T-helper 1 cell treated with Interleukin-12 subunit alpha and Interleukin-12 subunit beta and Interleukin-4 antibody, amounts not matched to agents 30 μg/mL and 1 μg/mL, for 36 hours (primary cell): Measurements from ENCODE around the gene TMUB1.

Experiments used
- H3K27ac Mint-ChIP-seq: one replicate; pipeline ENCODE4 v1.8.0; 2021; ENCODE audit warnings: mild to moderate bottlenecking, mixed read lengths
- H3K27me3 Mint-ChIP-seq: one replicate; pipeline ENCODE4 v1.8.0; 2021; ENCODE audit warnings: low read depth, mixed read lengths
- H3K36me3 Mint-ChIP-seq: one replicate; pipeline ENCODE4 v1.8.0; 2021; ENCODE audit warnings: low read depth, mixed read lengths
- H3K4me1 Mint-ChIP-seq: one replicate; pipeline ENCODE4 v1.8.0; 2021; ENCODE audit warnings: low read depth, mixed read lengths
- H3K4me3 Mint-ChIP-seq: one replicate; pipeline ENCODE4 v1.8.0; 2021; ENCODE audit warnings: mild to moderate bottlenecking, moderate library complexity, mixed read lengths
- H3K9me3 Mint-ChIP-seq: one replicate; pipeline ENCODE4 v1.8.0; 2021; ENCODE audit warnings: mixed read lengths

TMUB1 gene

DNA sequence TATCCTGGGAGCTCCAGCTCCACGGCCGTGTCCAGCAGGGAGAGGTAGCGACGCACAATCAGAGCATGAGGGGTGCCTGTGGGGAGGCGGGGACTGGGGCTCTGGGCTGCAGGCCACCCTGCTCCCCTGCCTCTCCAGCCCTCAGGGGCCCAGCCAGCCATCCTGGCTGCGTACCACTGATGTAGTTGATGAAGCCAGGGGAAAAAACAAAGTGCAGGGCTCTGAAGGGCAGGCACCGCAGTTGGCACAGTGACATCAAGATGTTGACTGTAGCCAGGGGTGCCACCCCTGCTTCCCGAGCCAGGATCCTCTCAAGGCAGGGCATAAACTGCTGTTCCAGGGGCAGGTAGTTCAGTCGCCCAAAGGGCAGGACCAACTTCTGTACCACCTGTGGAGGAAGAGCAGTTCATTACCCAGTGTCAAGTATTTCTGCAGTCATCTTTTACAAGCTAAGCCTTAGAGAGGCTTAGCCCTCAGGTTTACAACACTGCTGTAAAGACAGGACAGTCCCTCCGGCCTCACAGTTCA, 5.5 kb downstream of the TMUB1 start:
- peaks cover 14% of the 10 kb centered on the region for H3K36me3 Mint-ChIP-seq
- peaks cover 17% of the 10 kb centered on the region for H3K4me1 Mint-ChIP-seq
- peak overlapping the region; percentile 65 for H3K4me3 Mint-ChIP-seq
- no peaks in the 10 kb centered on the region for H3K9me3 Mint-ChIP-seq
- H3K27ac Mint-ChIP-seq: peak overlapping the region; percentile 26
- H3K27me3 Mint-ChIP-seq: no peaks in the 10 kb centered on the region

GRCh38 chr7:151076863-151077704, 6.2 kb downstream of the TMUB1 start:
- Mint-ChIP-seq H3K9me3 (no peaks in the 10 kb centered on the region), H3K36me3 (peaks cover 14% of the 10 kb centered on the region), H3K4me3 (no peak overlapping the region), H3K4me1 (peaks cover 15% of the 10 kb centered on the region), H3K27ac (no peak overlapping the region), H3K27me3 (no peaks in the 10 kb centered on the region)

DNA sequence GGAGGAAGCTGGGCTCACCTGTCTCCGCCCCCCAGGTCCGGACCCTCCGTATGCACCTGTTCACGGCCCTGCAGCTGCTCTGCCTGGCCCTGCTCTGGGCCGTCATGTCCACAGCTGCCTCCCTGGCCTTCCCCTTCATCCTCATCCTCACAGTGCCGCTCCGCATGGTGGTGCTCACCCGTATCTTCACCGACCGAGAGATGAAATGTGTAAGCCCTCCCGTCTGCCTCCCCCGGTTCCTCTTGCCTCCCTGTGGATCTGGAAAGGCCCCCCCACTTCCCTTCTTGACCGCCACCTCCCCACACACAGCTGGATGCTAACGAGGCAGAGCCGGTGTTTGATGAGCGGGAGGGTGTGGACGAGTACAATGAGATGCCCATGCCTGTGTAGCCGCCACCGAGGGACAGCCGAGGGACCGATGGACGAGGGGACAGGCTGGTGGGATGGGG, 7.3 kb downstream of the TMUB1 start:
- no peaks in the 10 kb centered on the region for H3K27me3 Mint-ChIP-seq
- H3K4me1 Mint-ChIP-seq: peaks cover 15% of the 10 kb centered on the region
- no peak overlapping the region for H3K4me3 Mint-ChIP-seq
- peaks cover 16% of the 10 kb centered on the region for H3K36me3 Mint-ChIP-seq
- no peak overlapping the region for H3K27ac Mint-ChIP-seq
- no peaks in the 10 kb centered on the region for H3K9me3 Mint-ChIP-seq

DNA sequence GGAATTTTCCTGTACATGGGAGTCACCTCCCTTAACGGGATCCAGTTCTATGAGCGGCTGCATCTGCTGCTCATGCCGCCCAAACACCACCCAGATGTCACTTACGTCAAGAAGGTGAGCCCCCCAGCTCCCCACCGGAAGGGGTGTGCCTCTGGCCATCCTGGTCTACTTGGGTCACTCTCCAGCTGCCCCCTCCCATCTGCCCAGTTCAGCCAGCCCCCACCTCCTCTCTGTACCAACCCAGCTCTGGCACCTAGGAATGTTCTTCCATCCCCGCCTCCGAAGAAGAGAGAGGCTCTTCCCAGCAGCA, 7.7 kb downstream of the TMUB1 start:
- no peak overlapping the region for H3K27ac Mint-ChIP-seq
- no peaks in the 10 kb centered on the region for H3K27me3 Mint-ChIP-seq
- H3K36me3 Mint-ChIP-seq: peaks cover 19% of the 10 kb centered on the region
- H3K4me3 Mint-ChIP-seq: no peak overlapping the region
- H3K4me1 Mint-ChIP-seq: peaks cover 15% of the 10 kb centered on the region
- no peaks in the 10 kb centered on the region for H3K9me3 Mint-ChIP-seq

GRCh38 chr7:151074817-151075661, 8.3 kb downstream of the TMUB1 start:
- H3K4me1 Mint-ChIP-seq: peaks cover 15% of the 10 kb centered on the region
- no peaks in the 10 kb centered on the region for H3K27me3 Mint-ChIP-seq
- no peak overlapping the region for H3K27ac Mint-ChIP-seq
- no peaks in the 10 kb centered on the region for H3K9me3 Mint-ChIP-seq
- no peak overlapping the region for H3K4me3 Mint-ChIP-seq
- peaks cover 20% of the 10 kb centered on the region for H3K36me3 Mint-ChIP-seq

- Mint-ChIP-seq H3K27ac (no peak overlapping the region), H3K4me3 (no peak overlapping the region), H3K36me3 (peaks cover 20% of the 10 kb centered on the region), H3K9me3 (no peaks in the 10 kb centered on the region), H3K27me3 (no peaks in the 10 kb centered on the region), H3K4me1 (peaks cover 8% of the 10 kb centered on the region)
Measured at GRCh38 chr7:151073990-151074389, 9.3 kb downstream of the TMUB1 start.

GRCh38 chr7:151071032-151071866, 12.0 kb downstream of the TMUB1 start:
- no peak overlapping the region for H3K27ac Mint-ChIP-seq
- H3K4me3 Mint-ChIP-seq: no peak overlapping the region
- H3K9me3 Mint-ChIP-seq: no peaks in the 10 kb centered on the region
- H3K4me1 Mint-ChIP-seq: no peaks in the 10 kb centered on the region
- H3K27me3 Mint-ChIP-seq: no peaks in the 10 kb centered on the region
- peaks cover 19% of the 10 kb centered on the region for H3K36me3 Mint-ChIP-seq

GRCh38 chr7:151070574-151070960, 12.7 kb downstream of the TMUB1 start:
- no peak overlapping the region for H3K4me3 Mint-ChIP-seq
- no peak overlapping the region for H3K27ac Mint-ChIP-seq
- H3K9me3 Mint-ChIP-seq: no peaks in the 10 kb centered on the region
- H3K36me3 Mint-ChIP-seq: peaks cover 13% of the 10 kb centered on the region
- H3K27me3 Mint-ChIP-seq: no peaks in the 10 kb centered on the region
- H3K4me1 Mint-ChIP-seq: no peaks in the 10 kb centered on the region

DNA sequence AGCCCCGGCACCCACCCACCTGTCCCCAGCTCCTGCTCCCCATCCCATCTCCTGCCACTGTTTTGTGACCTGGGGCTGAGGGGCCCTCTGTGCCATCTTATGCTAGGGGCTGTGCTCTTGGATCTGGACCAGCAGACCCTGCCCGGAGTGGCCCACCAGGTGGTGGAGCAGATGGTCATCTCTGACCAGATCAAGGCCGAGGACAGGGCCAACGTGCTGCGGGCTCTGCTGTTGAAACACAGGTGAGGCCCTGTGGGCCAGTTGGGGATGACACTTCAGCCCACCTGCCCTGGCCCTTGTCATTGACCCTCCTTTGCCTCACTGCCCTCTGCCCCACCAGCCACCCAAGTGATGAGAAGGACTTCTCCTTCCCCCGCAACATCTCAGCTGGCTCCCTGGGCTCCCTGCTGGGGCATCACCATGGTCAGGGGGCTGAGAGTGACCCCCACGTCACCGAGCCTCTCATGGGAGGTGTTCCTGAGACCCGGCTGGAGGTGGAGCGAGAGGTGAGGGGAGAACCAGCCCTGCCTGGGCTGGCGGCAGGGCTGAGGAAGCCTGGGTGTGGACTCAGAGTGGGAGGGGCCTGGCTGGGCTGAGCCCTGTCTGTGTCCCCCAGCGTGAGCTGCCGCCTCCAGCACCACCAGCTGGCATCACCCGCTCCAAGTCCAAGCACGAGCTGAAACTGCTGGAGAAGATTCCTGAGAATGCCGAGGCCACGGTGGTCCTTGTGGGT, 13.3 kb downstream of the TMUB1 start:
- H3K4me3 Mint-ChIP-seq: no peak overlapping the region
- H3K27me3 Mint-ChIP-seq: no peaks in the 10 kb centered on the region
- no peaks in the 10 kb centered on the region for H3K4me1 Mint-ChIP-seq
- H3K9me3 Mint-ChIP-seq: no peaks in the 10 kb centered on the region
- no peak overlapping the region for H3K27ac Mint-ChIP-seq
- peaks cover 11% of the 10 kb centered on the region for H3K36me3 Mint-ChIP-seq

GRCh38 chr7:151068069-151068773, 15.1 kb downstream of the TMUB1 start:
- H3K27ac Mint-ChIP-seq: no peak overlapping the region
- no peaks in the 10 kb centered on the region for H3K9me3 Mint-ChIP-seq
- no peaks in the 10 kb centered on the region for H3K4me1 Mint-ChIP-seq
- H3K27me3 Mint-ChIP-seq: no peaks in the 10 kb centered on the region
- no peak overlapping the region for H3K4me3 Mint-ChIP-seq
- peaks cover 11% of the 10 kb centered on the region for H3K36me3 Mint-ChIP-seq

DNA sequence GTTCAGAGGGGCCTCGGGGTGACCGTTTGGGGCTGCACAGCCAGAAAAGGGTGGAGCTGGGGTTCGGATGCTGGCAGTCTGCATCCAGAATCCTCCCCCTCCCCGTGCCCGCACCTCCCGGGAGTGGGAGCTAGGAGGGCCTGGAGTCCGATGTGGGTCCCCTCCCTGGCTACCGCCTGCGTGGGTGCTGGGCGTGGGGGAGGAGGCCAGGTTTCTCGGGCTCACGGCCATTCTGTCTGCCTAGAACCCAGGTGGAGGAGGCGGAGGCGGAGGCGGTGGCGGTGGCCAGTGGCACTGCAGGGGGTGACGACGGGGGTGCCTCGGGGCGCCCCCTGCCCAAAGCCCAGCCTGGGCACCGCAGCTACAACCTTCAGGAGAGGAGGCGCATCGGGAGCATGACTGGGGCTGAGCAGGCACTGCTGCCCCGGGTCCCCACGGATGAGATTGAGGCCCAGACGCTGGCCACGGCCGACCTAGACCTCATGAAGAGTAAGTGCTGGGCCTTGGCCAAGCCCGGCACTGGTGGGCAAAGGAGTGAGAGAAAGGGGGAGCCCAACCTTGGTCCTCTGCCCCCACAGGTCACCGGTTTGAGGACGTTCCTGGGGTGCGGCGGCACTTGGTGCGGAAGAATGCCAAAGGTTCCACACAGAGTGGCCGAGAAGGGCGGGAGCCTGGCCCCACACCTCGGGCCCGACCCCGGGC, 16.9 kb downstream of the TMUB1 start:
- H3K27me3 Mint-ChIP-seq: no peaks in the 10 kb centered on the region
- peaks cover 7% of the 10 kb centered on the region for H3K36me3 Mint-ChIP-seq
- H3K9me3 Mint-ChIP-seq: no peaks in the 10 kb centered on the region
- H3K4me3 Mint-ChIP-seq: no peak overlapping the region
- H3K27ac Mint-ChIP-seq: no peak overlapping the region
- H3K4me1 Mint-ChIP-seq: peaks cover 4% of the 10 kb centered on the region

DNA sequence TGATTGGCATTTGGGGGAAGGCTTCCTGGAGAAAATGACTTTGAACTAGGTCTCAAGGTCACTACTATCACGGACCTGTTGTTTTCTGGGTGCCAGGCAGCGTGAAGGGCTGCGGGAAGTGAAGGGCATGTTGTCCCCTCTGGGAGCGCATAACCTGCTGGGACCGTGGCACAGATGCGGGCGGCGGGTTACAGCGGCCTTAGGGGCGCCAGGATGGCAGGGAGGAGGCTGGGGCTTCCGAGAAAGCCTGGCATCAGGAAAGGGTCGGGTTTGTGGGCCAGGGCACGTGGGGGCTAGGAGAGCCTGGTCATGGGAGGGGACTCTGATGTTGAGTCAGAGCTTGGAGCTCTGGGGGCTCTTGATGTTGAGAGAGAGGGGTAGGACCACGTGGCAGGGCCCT, 17.8 kb downstream of the TMUB1 start:
- Mint-ChIP-seq H3K4me1 (peaks cover 10% of the 10 kb centered on the region), H3K9me3 (no peaks in the 10 kb centered on the region), H3K36me3 (peaks cover 4% of the 10 kb centered on the region), H3K27me3 (no peaks in the 10 kb centered on the region), H3K4me3 (no peak overlapping the region), H3K27ac (no peak overlapping the region)

- Mint-ChIP-seq H3K4me3 (no peak overlapping the region), H3K27me3 (no peaks in the 10 kb centered on the region), H3K4me1 (peaks cover 13% of the 10 kb centered on the region), H3K36me3 (peaks cover 3% of the 10 kb centered on the region), H3K9me3 (no peaks in the 10 kb centered on the region), H3K27ac (no peak overlapping the region)
Measured at GRCh38 chr7:151064993-151065392, 18.3 kb downstream of the TMUB1 start.
